PC-9 (cell line): Measurements from ENCODE around the gene NAPB.

Experiments used
- CTCF ChIP-seq: fragments of 200-600 bp; sonication (generic); conservative IDR thresholded peaks from 2 replicates; pipeline ENCODE4 v1.6.1; 2017; ENCODE audit warnings: mixed run types, antibody characterized with exemption, mild to moderate bottlenecking, moderate library complexity
- EZH2 ChIP-seq: fragments of 200-600 bp; sonication (generic); IDR thresholded peaks from 2 replicates; pipeline ENCODE4 v1.8.0; 2017; ENCODE audit warnings: antibody characterized with exemption, low read depth

GRCh38 chr20:23446505-23446904 is 25.2 kb upstream of the NAPB start:
- TF ChIP-seq CTCF = peak; percentile 50; the same call in 1 of the 2 replicates
- no peak for TF ChIP-seq EZH2
